OCI-LY1 (cell line): ENCODE data around the gene NPB.

ENCODE experiments used
- CTCF ChIP-seq: fragments of 200-600 bp; sonication (generic), shearing (Covaris generic); IDR thresholded peaks from 2 replicates; pipeline ENCODE4 v1.5.1; 2017; ENCODE audit warnings: mild to moderate bottlenecking, antibody characterized with exemption, low read length, moderate library complexity, mixed read lengths
- EZH2 ChIP-seq: fragments of 200-600 bp; sonication (generic), shearing (Covaris generic); IDR thresholded peaks from 2 replicates; pipeline ENCODE4 v1.8.0; 2017; ENCODE audit warnings: borderline replicate concordance, mixed run types, mild to moderate bottlenecking, antibody characterized with exemption, low read length, moderate library complexity, mixed read lengths

DNA sequence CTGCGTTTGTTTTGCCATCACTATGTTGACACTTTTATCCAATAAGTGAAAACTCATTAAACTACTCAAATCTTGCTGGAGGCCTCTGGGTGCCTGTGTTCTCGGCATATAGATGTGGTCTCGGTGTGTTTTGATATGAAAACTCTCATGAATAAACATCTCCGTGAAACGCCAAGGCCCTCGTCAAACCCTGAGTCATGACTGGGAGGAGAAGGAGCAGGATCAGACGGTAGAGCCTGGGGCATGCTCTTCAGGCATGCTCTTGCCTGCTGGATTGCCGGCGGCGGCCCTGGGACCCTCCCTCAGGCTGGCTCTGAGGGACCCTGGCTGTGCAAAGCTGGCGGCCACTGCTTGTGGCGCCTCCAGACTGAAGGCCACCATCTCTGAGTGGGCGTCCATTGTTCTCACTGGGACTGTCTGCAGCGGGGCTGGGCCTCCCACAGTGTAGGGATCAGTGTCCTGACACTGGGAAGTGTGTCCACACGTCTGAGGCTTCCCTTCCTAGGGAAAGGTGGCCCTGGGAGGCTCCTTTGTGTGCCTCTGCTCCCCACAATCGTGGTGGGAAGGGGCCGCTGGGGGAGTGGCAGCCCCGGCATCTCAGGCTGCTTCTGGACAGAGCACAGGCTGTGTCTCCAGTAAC, 1.7 kb upstream of the NPB start:
- TF ChIP-seq CTCF (no peak), EZH2 (no peak)
